K562 (cell line): ENCODE results near the gene ZDHHC17. TPM values are rescaled to one million over a fixed set of nuclear protein-coding genes. Genes with fewer than 3 reads are reported as not detected.

Experiments
- CBFA2T3 ChIP-seq: fragments of 450-650 bp; IDR thresholded peaks from 2 replicates; pipeline ENCODE4 v1.6.1; 2017
- CXXC5 ChIP-seq: fragments of 250-450 bp; sonication (Bioruptor Pico); IDR thresholded peaks from 2 replicates; pipeline ENCODE4 v1.8.0; 2022; ENCODE audit warnings: inconsistent platforms, mild to moderate bottlenecking, moderate library complexity
- GTF2F1 ChIP-seq: IDR thresholded peaks from 2 replicates; pipeline ENCODE4 v1.6.1; 2011; ENCODE audit warnings: low read depth, low read length, improper control_type of control experiment
- RBM14 ChIP-seq: fragments of 200-400 bp; formaldehyde crosslinking; IDR thresholded peaks from 2 replicates; pipeline ENCODE4 v1.6.1; 2018; ENCODE audit warnings: low read depth, mild to moderate bottlenecking, low read length, moderate library complexity, borderline replicate concordance; ENCODE audit not compliant: insufficient read depth
- XRCC3 ChIP-seq: fragments of 450-650 bp; IDR thresholded peaks from 2 replicates; pipeline ENCODE4 v1.6.1; 2017; ENCODE audit warnings: mild to moderate bottlenecking, moderate library complexity
- polyA plus RNA-seq, 8 experiments: library from polyadenylated mRNA; depleted of rRNA in 4 of 8; stranded (reverse) in 5 of 8; unstranded in 3 of 8; fragments of >200 nt; fragmentation: Nextera tagmentation in 2 of 8; fragmentation: Illumina TruSeq in 1 of 8; extraction: Ambion mirVana in 2 of 8; extraction: Trizol in 1 of 8; gene quantifications; 2 replicates each; pipeline versions ENCODE4 v1.2.1 to v1.2.3, GENCODE V29; 2011 to 2014; ENCODE audit warnings: inconsistent platforms in 1 of 8, missing spikeins in 1 of 8
- total RNA-seq, 7 experiments: library from RNA; depleted of rRNA in 6 of 7; stranded (reverse); fragments of >200 nt in 6 of 7; fragmentation: Illumina TruSeq in 2 of 7; extraction: Trizol in 2 of 7; gene quantifications; 2 replicates each; pipeline versions ENCODE4 v1.2.1 to v1.2.3, GENCODE V29; 2011 to 2021; ENCODE audit warnings: low replicate concordance in 1 of 7
- TF ChIP-seq, protein P1 (sequence below), 2 experiments: fragments of 250-450 bp in 1 of 2; fragments of 450-650 bp in 1 of 2; sonication (Bioruptor Pico) in 1 of 2; IDR thresholded peaks; 2 replicates each; pipeline versions ENCODE4 v1.6.1 to v1.8.0; 2016 to 2021; ENCODE audit warnings: mild to moderate bottlenecking in 2 of 2, moderate library complexity in 2 of 2, missing compliant biosample characterization in 1 of 2, missing genetic modification characterization in 1 of 2
- TF ChIP-seq, protein P2 (sequence below), 2 experiments: fragments of 450-650 bp; IDR thresholded peaks; 2 replicates each; pipeline ENCODE4 v1.6.1; 2016; ENCODE audit warnings: mild to moderate bottlenecking in 2 of 2, borderline replicate concordance in 1 of 2, low read depth in 1 of 2, moderate library complexity in 1 of 2
- TF ChIP-seq, protein P3 (sequence below): sonication (generic); formaldehyde crosslinking; IDR thresholded peaks from 2 replicates; pipeline ENCODE4 v1.9.0; 2022; ENCODE audit warnings: mild to moderate bottlenecking, missing genetic modification reagents
- TF ChIP-seq, protein P4 (sequence below): sonication (generic); formaldehyde crosslinking; IDR thresholded peaks from 2 replicates; pipeline ENCODE4 v1.8.0; 2022; ENCODE audit warnings: mild to moderate bottlenecking, low read depth, missing genetic modification reagents
- TF ChIP-seq, protein P5 (sequence below): fragments of 250-450 bp; sonication (Bioruptor Pico); IDR thresholded peaks from 2 replicates; pipeline ENCODE4 v1.8.0; 2022; ENCODE audit warnings: moderate library complexity, mild to moderate bottlenecking, inconsistent platforms

The ZDHHC17 gene
- total and polyA plus RNA-seq, 9 of the 15 experiments (the other 6 are each of a cell fraction or from before 2014, with no cell fraction given), result 6.7 to 66.0 (median 27.5) TPM

DNA sequence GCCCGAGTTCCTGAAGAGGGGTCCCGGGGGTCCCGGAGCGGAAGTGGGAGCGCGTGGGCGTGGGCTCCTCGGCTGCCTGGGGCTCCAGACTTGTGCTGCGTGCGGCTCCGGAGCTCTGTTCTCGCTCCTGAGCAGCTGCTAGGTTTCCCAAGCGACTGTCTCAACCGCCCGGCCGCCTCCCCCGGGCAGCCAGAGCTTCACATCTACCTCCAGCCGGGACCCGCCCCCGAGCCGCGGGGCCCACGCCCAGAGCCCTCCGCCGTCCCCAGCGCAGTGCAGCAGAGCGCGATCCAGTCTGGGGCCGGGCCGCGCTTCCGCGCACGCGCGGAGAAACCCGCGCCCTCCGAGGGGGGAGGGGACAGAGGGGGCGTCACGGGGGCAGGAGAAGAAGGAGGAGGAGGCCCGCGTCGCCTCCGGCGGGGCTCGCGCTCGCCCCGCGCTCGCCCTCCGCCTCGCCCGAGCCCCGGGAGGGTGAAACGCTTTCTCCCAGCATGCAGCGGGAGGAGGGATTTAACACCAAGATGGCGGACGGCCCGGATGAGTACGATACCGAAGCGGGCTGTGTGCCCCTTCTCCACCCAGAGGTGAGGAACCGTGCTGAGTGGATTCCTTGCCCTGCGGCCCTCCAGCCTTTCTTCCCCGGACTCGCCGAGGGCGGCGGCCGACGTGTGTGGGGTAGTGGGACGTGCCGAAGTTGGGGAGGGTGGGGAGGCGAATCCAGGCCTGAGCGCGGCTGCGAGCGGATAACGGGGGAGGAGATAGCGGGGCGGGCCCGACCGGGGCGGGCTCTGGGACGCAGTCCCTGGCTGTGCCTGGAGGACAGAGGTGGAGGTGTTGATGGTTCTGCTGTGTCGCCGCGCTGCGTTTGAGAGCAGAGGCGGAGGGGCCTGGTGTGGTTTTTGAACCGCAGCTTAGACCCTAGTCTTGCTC lies at the start of gene ZDHHC17 (continued):
- TF ChIP-seq, protein P1, sequence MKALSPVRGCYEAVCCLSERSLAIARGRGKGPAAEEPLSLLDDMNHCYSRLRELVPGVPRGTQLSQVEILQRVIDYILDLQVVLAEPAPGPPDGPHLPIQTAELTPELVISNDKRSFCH (CRISPR knock-in tag; IDR thresholded peaks at IDR 0.05), result no peak
- TF ChIP-seq, protein P1 (tag; IDR thresholded peaks at IDR 0.05), result no peak
- TF ChIP-seq, protein P2, sequence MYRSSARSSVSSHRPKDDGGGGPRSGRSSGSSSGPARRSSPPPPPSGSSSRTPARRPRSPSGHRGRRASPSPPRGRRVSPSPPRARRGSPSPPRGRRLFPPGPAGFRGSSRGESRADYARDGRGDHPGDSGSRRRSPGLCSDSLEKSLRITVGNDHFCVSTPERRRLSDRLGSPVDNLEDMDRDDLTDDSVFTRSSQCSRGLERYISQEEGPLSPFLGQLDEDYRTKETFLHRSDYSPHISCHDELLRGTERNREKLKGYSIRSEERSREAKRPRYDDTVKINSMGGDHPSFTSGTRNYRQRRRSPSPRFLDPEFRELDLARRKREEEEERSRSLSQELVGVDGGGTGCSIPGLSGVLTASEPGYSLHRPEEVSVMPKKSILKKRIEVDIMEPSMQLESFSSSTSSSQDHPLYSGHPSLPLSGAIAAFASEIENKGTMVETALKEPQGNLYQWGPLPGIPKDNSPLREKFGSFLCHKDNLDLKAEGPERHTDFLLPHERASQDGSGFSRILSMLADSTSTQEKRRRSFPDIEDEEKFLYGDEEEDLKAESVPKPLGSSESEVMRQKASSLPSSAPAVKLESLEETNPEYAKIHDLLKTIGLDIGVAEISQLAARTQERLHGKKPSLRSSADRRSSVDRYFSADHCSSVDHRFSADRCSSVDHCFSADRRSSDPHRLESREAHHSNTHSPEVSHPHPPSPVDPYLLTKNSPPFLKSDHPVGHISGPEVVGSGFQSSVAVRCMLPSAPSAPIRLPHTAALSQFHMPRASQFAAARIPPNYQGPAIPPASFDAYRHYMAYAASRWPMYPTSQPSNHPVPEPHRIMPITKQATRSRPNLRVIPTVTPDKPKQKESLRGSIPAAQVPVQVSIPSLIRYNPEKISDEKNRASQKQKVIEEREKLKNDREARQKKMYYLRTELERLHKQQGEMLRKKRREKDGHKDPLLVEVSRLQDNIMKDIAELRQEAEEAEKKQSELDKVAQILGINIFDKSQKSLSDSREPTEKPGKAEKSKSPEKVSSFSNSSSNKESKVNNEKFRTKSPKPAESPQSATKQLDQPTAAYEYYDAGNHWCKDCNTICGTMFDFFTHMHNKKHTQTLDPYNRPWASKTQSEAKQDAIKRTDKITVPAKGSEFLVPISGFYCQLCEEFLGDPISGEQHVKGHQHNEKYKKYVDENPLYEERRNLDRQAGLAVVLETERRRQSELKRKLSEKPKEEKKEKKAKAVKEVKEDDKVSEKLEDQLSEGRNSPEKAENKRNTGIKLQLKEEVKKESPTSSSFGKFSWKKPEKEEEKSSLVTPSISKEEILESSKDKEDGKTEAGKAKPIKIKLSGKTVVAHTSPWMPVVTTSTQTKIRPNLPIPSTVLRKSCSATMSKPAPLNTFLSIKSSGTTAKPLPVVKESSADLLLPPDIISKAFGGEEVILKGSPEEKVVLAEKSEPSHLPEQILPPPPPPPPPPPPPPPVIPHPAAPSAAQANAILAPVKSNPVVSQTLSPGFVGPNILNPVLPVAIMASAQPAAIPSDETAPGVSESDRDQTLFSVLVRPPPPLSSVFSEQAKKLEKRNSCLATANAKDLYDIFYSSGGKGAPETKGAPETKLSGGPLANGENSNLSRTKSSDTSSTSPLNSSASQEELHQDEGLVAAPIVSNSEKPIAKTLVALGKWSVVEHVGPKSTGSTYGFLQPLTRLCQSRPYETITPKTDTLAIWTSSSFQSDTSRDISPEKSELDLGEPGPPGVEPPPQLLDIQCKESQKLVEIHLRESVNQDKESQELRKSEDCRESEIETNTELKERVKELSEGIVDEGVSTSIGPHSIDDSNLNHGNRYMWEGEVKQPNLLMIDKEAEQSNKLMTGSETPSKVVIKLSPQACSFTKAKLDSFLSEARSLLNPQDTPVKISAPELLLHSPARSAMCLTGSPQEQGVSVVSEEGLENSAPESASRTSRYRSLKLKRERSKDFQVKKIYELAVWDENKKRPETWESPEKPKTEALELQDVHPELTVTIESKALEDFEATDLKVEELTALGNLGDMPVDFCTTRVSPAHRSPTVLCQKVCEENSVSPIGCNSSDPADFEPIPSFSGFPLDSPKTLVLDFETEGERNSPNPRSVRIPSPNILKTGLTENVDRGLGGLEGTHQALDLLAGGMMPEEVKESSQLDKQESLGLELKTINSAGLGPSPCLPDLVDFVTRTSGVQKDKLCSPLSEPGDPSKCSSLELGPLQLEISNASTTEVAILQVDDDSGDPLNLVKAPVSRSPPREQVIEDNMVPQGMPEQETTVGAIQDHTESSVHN (IDR thresholded peaks at IDR 0.05; ENCODE audit: borderline replicate concordance in 1 of 2, low read depth in 1 of 2), result no peak
- no peak for TF ChIP-seq RBM14
- no peak; the same call in 1 of the 2 replicates for TF ChIP-seq CBFA2T3
- TF ChIP-seq, protein P3, sequence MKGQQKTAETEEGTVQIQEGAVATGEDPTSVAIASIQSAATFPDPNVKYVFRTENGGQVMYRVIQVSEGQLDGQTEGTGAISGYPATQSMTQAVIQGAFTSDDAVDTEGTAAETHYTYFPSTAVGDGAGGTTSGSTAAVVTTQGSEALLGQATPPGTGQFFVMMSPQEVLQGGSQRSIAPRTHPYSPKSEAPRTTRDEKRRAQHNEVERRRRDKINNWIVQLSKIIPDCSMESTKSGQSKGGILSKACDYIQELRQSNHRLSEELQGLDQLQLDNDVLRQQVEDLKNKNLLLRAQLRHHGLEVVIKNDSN (CRISPR knock-in tag), result no peak
- TF ChIP-seq, protein P4, sequence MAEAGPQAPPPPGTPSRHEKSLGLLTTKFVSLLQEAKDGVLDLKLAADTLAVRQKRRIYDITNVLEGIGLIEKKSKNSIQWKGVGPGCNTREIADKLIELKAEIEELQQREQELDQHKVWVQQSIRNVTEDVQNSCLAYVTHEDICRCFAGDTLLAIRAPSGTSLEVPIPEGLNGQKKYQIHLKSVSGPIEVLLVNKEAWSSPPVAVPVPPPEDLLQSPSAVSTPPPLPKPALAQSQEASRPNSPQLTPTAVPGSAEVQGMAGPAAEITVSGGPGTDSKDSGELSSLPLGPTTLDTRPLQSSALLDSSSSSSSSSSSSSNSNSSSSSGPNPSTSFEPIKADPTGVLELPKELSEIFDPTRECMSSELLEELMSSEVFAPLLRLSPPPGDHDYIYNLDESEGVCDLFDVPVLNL (CRISPR knock-in tag), result no peak
- TF ChIP-seq GTF2F1, result no peak
- TF ChIP-seq CXXC5 (CRISPR knock-in tag), result peak; percentile 76
- TF ChIP-seq, protein P5, sequence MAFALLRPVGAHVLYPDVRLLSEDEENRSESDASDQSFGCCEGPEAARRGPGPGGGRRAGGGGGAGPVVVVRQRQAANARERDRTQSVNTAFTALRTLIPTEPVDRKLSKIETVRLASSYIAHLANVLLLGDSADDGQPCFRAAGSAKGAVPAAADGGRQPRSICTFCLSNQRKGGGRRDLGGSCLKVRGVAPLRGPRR (CRISPR knock-in tag), result no peak
- TF ChIP-seq XRCC3, result no peak
